Suprapubic skin (tissue), 4 donors: Measurements from ENCODE around the gene PRR3. TPM values are rescaled to one million over a fixed set of nuclear protein-coding genes. Genes with fewer than 3 reads are reported as not detected.

Source experiments
- DNase-seq, 2 donors: peaks; one replicate each; pipeline ENCODE4 v3.0.0-alpha.2; 2019; ENCODE audit warnings: low spot score in 2 of 2
- H3K27ac ChIP-seq: fragments of 200-600 bp; sonication (generic); one replicate; pipeline ENCODE4 v1.5.1; 2019
- H3K27me3 ChIP-seq: fragments of 200-600 bp; sonication (generic); one replicate; pipeline ENCODE4 v1.5.1; 2019
- H3K36me3 ChIP-seq: fragments of 200-600 bp; sonication (generic); one replicate; pipeline ENCODE4 v1.5.1; 2019
- H3K4me1 ChIP-seq: fragments of 200-600 bp; sonication (generic); one replicate; pipeline ENCODE4 v1.5.1; 2019
- H3K4me3 ChIP-seq: fragments of 200-600 bp; sonication (generic); one replicate; pipeline ENCODE4 v1.5.1; 2019; ENCODE audit warnings: mild to moderate bottlenecking
- H3K9me3 ChIP-seq: fragments of 200-600 bp; sonication (generic); one replicate; pipeline ENCODE4 v1.5.1; 2019
- CTCF ChIP-seq, 2 donors: fragments of 200-600 bp in 1 of 2; fragments of 450-650 bp in 1 of 2; sonication (generic) in 1 of 2; IDR thresholded peaks; one replicate each; pipeline ENCODE4 v1.5.1; 2016 to 2019; ENCODE audit warnings: antibody characterized with exemption in 2 of 2, mild to moderate bottlenecking in 1 of 2, moderate library complexity in 1 of 2
- EP300 ChIP-seq: sonication (generic); formaldehyde crosslinking; IDR thresholded peaks from one replicate; pipeline ENCODE4 v1.6.1; 2017; ENCODE audit warnings: antibody characterized with exemption
- POLR2A ChIP-seq, 2 donors: fragments of 450-650 bp; IDR thresholded peaks; one replicate each; pipeline ENCODE4 v1.6.1; 2017; ENCODE audit warnings: antibody characterized with exemption in 2 of 2, mild to moderate bottlenecking in 2 of 2, moderate library complexity in 2 of 2
- POLR2AphosphoS5 ChIP-seq, 3 donors: sonication (generic); formaldehyde crosslinking; IDR thresholded peaks; one replicate each; pipeline ENCODE4 v1.6.1; 2017; ENCODE audit warnings: antibody characterized with exemption in 3 of 3
- WGBS: methylation state at CpG from one replicate; pipeline ENCODE4 v1.1.5; 2018; 5-methylcytosine and 5-hydroxymethylcytosine counted together
- total RNA-seq, 4 donors: library from RNA; depleted of rRNA; stranded (reverse); fragments of >200 nt; gene quantifications; one replicate each; pipeline ENCODE4 v1.1.0, GENCODE V29; 2016

The PRR3 gene
- total RNA-seq, 4 donors from 2014 or later = 5.5 to 10.6 (median 9.0) TPM

- 58% methylated on average over 1 of the region's 1 CpG for WGBS
- Histone ChIP-seq H3K36me3 (peaks cover 30% of the 10 kb centered on the region), H3K27me3 (no peaks in the 10 kb centered on the region), H3K27ac (no peak overlapping the region), H3K9me3 (no peaks in the 10 kb centered on the region), H3K4me3 (no peak overlapping the region), H3K4me1 (peaks cover 47% of the 10 kb centered on the region)
- TF ChIP-seq POLR2AphosphoS5 (IDR thresholded peaks at IDR 0.05) (no peak), POLR2A (IDR thresholded peaks at IDR 0.05) (no peak), EP300 (no peak), CTCF (IDR thresholded peaks at IDR 0.05) (no peak)
- DNase-seq = no peak
Observed at GRCh38 chr6:30612213-30612612, 55.1 kb downstream of the PRR3 start.

GRCh38 chr6:30612687-30613248 is 55.7 kb downstream of the PRR3 start:
- H3K4me3 ChIP-seq = no peak overlapping the region
- no peak for DNase-seq
- peaks cover 47% of the 10 kb centered on the region for H3K4me1 ChIP-seq
- TF ChIP-seq POLR2AphosphoS5 (IDR thresholded peaks at IDR 0.05) (no peak), CTCF (IDR thresholded peaks at IDR 0.05) (no peak), EP300 (no peak), POLR2A (IDR thresholded peaks at IDR 0.05) (no peak)
- 34% methylated on average over 6 of the region's 6 CpGs for WGBS
- H3K9me3 ChIP-seq = no peaks in the 10 kb centered on the region
- peaks cover 24% of the 10 kb centered on the region for H3K36me3 ChIP-seq
- peak overlapping the region; percentile 16 for H3K27ac ChIP-seq
- no peaks in the 10 kb centered on the region for H3K27me3 ChIP-seq

Other genes with a start within 250 kb of the PRR3 start
- gene TRIM39, start 230.4 kb upstream of the PRR3 start, total RNA-seq = 10 to 100 TPM in 2 of 4 donors, 1 to 10 TPM in 2; 6.6 to 17.8 (median 9.2) TPM
- gene RPP21, start 212.1 kb upstream of the PRR3 start, total RNA-seq = 100 to 1,000 TPM in 1 of 4 donors, 10 to 100 TPM in 3; 71.4 to 106 (median 91.1) TPM
- 100 to 1,000 TPM; 496 to 771 (median 601) TPM for gene HLA-E, start 67.8 kb upstream of the PRR3 start, total RNA-seq
- gene GNL1, start 806 bp upstream of the PRR3 start, total RNA-seq = 10 to 100 TPM; 33.9 to 58.9 (median 38.9) TPM
- 10 to 100 TPM; 41.7 to 46.4 (median 45.0) TPM for gene ABCF1, start 14.1 kb downstream of the PRR3 start, total RNA-seq
- 10 to 100 TPM; 27.2 to 68.2 (median 46.7) TPM for gene PPP1R10, start 59.9 kb downstream of the PRR3 start, total RNA-seq
- 10 to 100 TPM; 48.1 to 85.7 (median 62.4) TPM for gene MRPS18B, start 60.5 kb downstream of the PRR3 start, total RNA-seq
- gene ATAT1, start 69.6 kb downstream of the PRR3 start, total RNA-seq = 10 to 100 TPM in 1 of 4 donors, 1 to 10 TPM in 3; 4.7 to 24.0 (median 7.9) TPM
- 10 to 100 TPM in 3 of 4 donors, 1 to 10 TPM in 1; 10.0 to 31.3 (median 15.5) TPM for gene C6orf136, start 89.8 kb downstream of the PRR3 start, total RNA-seq
- gene DHX16, start 115.7 kb downstream of the PRR3 start, total RNA-seq = 10 to 100 TPM; 24.3 to 48.5 (median 33.7) TPM
- gene PPP1R18, start 129.3 kb downstream of the PRR3 start, total RNA-seq = 10 to 100 TPM; 25.2 to 31.0 (median 29.2) TPM
- gene NRM, start 133.7 kb downstream of the PRR3 start, total RNA-seq = 1 to 10 TPM; 2.3 to 9.0 (median 6.8) TPM
- 10 to 100 TPM; 10.4 to 27.0 (median 16.3) TPM for gene MDC1, start 160.0 kb downstream of the PRR3 start, total RNA-seq
- 100 to 1,000 TPM; 166 to 348 (median 244) TPM for gene TUBB, start 163.1 kb downstream of the PRR3 start, total RNA-seq
- 10 to 100 TPM; 28.4 to 60.8 (median 45.5) TPM for gene FLOT1, start 185.4 kb downstream of the PRR3 start, total RNA-seq
- gene IER3, start 187.3 kb downstream of the PRR3 start, total RNA-seq = 10 to 100 TPM; 22.0 to 86.2 (median 45.8) TPM